Fibroblast of pulmonary artery (primary cell): ENCODE measurements around the gene TRIM6.

ENCODE experiments used
- DNase-seq: peaks from one replicate; pipeline ENCODE4 v3.0.0-alpha.2; 2010; ENCODE audit warnings: low read depth
- H3K4me3 ChIP-seq: replicated peaks from 2 replicates; pipeline ENCODE4 v1.5.1; 2011; ENCODE audit warnings: low read depth, mild to moderate bottlenecking, control low read depth, low read length, moderate library complexity
- TF ChIP-seq, protein P1 (sequence below): IDR thresholded peaks from 2 replicates; pipeline ENCODE4 v1.5.1; 2011; ENCODE audit warnings: mild to moderate bottlenecking, control low read depth, low read length, inconsistent platforms; ENCODE audit errors: missing control alignments

Gene TRIM6

DNA sequence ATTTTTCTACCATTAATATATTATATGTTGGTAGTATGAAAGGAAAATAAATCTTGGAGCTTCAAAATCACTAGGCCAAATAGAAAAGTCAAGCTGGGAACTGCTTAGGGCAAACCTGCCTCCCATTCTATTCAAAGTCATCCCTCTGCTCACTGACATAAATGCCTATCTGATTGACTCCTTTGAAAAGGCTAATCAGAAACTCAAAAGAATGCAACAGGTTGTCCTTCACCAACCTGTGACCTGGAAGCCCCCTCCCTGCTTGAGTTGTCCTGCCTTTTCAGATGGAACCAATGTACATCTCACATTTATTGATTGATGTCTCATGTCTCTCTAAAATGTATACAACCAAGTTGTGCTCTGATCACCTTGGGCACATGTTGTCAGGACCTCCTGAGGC lies 25.1 kb downstream of the TRIM6 start:
- TF ChIP-seq, protein P1, sequence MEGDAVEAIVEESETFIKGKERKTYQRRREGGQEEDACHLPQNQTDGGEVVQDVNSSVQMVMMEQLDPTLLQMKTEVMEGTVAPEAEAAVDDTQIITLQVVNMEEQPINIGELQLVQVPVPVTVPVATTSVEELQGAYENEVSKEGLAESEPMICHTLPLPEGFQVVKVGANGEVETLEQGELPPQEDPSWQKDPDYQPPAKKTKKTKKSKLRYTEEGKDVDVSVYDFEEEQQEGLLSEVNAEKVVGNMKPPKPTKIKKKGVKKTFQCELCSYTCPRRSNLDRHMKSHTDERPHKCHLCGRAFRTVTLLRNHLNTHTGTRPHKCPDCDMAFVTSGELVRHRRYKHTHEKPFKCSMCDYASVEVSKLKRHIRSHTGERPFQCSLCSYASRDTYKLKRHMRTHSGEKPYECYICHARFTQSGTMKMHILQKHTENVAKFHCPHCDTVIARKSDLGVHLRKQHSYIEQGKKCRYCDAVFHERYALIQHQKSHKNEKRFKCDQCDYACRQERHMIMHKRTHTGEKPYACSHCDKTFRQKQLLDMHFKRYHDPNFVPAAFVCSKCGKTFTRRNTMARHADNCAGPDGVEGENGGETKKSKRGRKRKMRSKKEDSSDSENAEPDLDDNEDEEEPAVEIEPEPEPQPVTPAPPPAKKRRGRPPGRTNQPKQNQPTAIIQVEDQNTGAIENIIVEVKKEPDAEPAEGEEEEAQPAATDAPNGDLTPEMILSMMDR, result no peak
- H3K4me3 ChIP-seq, result no peak overlapping the region
- DNase-seq, result no peak

DNA sequence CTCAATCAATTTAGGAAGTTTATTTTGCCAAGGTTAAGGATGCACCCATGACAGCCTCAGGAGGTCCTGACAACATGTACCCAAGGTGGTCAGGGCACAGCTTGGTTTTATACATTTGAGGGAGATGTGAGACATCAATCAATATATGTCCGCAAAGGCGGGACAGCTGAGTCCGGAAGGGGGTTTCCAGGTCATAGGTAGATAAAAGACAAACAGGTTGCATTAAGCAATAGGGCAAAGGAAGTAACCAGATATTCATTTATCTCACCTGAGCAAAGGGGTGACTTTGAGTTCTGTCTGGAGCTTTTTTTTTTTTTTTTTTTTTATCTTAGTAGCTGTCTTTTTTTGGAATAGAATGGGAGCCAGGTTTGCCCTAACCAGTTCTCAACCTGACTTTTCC lies 26.4 kb downstream of the TRIM6 start:
- TF ChIP-seq, protein P1, result no peak
- no peak for DNase-seq
- no peak overlapping the region for H3K4me3 ChIP-seq

DNA sequence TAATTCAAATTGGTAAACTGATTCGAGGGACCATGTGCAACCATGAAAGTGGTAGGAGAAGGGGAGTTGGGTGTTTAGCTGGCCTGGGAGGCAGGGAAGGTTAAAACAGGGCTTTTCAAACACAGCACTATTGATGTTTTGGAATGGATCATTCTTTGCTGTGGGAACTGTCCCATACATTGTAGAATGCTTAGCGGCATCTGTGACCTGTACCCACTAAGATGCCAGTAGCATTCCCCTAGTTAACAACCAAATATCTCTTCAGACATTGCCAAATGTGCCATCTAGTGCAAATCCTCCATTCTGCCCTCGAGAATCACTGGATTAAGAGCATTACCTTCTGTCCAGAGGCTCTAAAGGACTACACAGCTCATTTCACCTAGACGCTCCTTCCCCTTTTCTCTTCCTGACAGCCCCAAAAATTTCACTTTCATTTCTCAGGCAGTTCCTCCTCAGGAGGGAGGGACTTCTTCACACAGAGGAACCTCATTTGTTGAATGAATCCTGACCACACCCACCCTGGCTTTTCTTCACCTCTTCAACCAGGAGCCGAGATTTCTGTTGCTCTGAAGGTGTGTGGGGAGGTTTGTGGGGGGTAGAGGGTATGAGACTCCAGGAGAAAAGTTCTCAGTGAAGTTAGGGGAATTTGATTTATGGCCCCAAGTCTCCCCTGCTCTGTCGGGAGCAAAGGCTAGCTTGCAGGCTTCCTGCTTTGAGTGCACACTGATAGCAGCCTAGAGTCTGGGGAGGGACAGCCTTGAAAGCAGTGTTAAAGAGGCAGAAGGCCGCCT lies 28.2 kb downstream of the TRIM6 start, which contains the start of gene TRIM34:
TRIM34 (plus strand) TSS at position 513 of the 791 bp plus-strand sequence. CDS start 7,331 bp downstream, outside the sequence.
- DNase-seq, result peak; percentile 69
- TF ChIP-seq, protein P1, result no peak
- peak within 1 kb of the TSS; percentile 68 for H3K4me3 ChIP-seq

DNA sequence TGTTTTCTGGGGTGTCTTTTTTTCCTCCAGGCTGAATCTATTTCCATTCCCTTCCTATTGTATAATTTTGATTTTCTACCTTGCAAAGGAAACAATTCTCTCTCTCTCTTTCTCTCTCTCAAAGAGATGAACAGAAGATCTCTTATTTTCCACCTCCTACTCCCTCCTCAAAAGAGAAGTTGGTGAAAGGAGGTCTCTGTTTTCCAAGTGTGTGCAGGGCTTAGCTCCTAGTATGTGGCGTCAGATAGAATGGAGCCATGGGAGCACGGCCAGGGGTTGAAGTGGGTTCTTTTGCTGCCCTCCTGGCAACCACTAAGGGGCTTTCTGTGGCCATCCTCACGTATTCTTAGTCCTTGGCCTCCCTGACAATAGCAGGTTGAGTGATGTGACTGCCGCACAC lies 28.8 kb downstream of the TRIM6 start:
- H3K4me3 ChIP-seq, result peak overlapping the region; percentile 68
- DNase-seq, result no peak
- TF ChIP-seq, protein P1, result no peak

DNA sequence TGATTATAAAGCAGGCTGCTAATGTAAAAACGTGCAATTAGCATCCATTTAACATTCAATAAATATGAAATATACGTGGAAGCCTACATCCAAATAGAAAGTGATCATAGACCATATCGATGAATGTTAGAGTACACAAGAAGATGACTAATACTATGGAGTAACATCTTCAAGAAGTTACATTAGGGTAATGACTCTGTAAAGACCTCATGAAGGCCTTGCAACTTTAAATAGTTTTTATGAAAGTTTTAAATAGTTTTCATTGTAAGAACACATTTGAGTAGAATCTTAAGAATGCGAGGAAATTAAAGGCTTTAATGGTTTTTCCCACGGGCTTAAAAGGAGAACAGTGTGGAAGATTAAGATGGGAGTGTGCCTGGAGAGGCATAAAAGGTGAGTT lies 29.8 kb downstream of the TRIM6 start:
- TF ChIP-seq, protein P1, result no peak
- no peak overlapping the region for H3K4me3 ChIP-seq
- peak; percentile 24 for DNase-seq

DNA sequence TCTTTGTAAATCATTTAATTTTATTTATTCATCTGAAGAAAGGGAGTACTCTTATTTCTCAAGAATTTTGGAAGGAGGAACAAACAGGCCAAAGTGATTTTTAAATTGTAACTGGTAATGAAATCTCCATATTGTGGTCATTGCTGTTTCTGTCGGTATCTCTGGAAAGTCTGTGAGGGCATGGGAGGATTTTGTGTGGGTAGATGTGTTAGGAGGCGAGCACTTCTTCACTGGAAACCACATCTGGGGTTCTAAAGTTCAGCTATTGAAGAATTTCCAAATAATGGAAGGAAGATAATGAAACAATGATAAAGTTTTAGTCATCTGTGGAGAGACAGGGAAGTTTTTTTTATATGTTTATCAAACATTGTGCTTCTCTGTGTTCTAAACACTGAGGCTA lies 35.0 kb downstream of the TRIM6 start:
- TF ChIP-seq, protein P1, result no peak
- no peak for DNase-seq
- no peak overlapping the region for H3K4me3 ChIP-seq

DNA sequence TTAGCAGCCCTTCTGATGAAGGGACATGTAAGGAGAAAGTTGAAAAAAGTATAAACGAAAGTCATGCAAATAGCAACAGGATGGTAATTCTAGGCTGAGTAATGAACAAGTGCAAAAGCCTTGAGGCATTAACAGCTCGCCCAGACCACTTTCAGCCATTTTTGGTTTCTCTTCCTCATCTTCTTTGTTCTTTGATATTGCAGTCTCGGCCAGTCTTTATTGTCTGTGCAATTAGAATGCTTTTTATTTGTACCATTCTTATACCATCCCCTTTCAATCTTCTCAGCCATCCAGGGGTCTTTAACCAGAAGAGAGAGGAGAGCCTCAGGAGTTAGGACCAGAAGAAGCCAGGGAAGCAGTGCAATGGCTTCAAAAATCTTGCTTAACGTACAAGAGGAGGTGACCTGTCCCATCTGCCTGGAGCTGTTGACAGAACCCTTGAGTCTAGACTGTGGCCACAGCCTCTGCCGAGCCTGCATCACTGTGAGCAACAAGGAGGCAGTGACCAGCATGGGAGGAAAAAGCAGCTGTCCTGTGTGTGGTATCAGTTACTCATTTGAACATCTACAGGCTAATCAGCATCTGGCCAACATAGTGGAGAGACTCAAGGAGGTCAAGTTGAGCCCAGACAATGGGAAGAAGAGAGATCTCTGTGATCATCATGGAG lies 35.7 kb downstream of the TRIM6 start:
- TF ChIP-seq, protein P1, result no peak
- DNase-seq, result no peak
- H3K4me3 ChIP-seq, result no peak overlapping the region
